Aorta (tissue), 5 donors: Measurements from ENCODE around the gene KRT7. TPM values are rescaled to one million over a fixed set of nuclear protein-coding genes. Genes with fewer than 3 reads are reported as not detected.
A peak's percentile ranks its signal among the peaks of the same experiment; 100 is the strongest.

Source experiments
- ATAC-seq: fragments of 200-7000 bp; cut with Tn5 transposase; one replicate; pipeline ENCODE4 v1.9.1; 2022; ENCODE audit warnings: moderate library complexity; ENCODE audit not compliant: low FRiP score
- DNase-seq, 2 donors: peaks; one replicate each; pipeline ENCODE4 v3.0.0-alpha.2; 2020
- H3K27ac ChIP-seq, 2 donors: one replicate each; pipeline ENCODE4 v1.5.1; 2013; ENCODE audit warnings: low read length in 2 of 2, mild to moderate bottlenecking in 2 of 2, moderate library complexity in 2 of 2, control low read depth in 1 of 2, inconsistent platforms in 1 of 2, low read depth in 1 of 2
- H3K27me3 ChIP-seq, 2 donors: one replicate each; pipeline ENCODE4 v1.6.1; 2013; ENCODE audit warnings: control low read depth in 1 of 2, low read length in 1 of 2, mild to moderate bottlenecking in 1 of 2, moderate library complexity in 1 of 2; ENCODE audit not compliant: insufficient read depth in 2 of 2, control insufficient read depth in 1 of 2
- H3K36me3 ChIP-seq, 2 donors: one replicate each; pipeline ENCODE4 v1.6.1; 2013; ENCODE audit warnings: control low read depth in 1 of 2, low read length in 1 of 2, mild to moderate bottlenecking in 1 of 2; ENCODE audit not compliant: insufficient read depth in 2 of 2, control insufficient read depth in 1 of 2
- H3K4me1 ChIP-seq, 2 donors: one replicate each; pipeline ENCODE4 v1.6.1; 2013; ENCODE audit warnings: low read length in 2 of 2, control low read depth in 1 of 2, mild to moderate bottlenecking in 1 of 2, moderate library complexity in 1 of 2; ENCODE audit not compliant: insufficient read depth in 2 of 2, control insufficient read depth in 1 of 2
- H3K4me3 ChIP-seq, 2 donors: one replicate each; pipeline ENCODE4 v1.5.1; 2013; ENCODE audit warnings: low read length in 2 of 2, control low read depth in 1 of 2, mild to moderate bottlenecking in 1 of 2
- H3K9me3 ChIP-seq: one replicate; pipeline ENCODE4 v1.6.1; 2013; ENCODE audit warnings: mild to moderate bottlenecking, low read length; ENCODE audit not compliant: control insufficient read depth
- WGBS, 2 donors: extraction: QIAGEN DNeasy Blood & Tissue Kit; methylation state at CpG; one replicate each; pipeline ENCODE4 v1.1.7; 2013; 5-methylcytosine and 5-hydroxymethylcytosine counted together
- intact Hi-C, 2 donors: fragments of 100-400 bp; cut with DNase I; formaldehyde crosslinking; loops; one replicate each; pipeline versions ENCODE4 v1.14.2 to v1.15.0; 2022
- polyA plus RNA-seq, 2 donors: library from polyadenylated mRNA; stranded (reverse); fragments of 200-250 nt; gene quantifications; one replicate each; pipeline ENCODE4 v1.2.3, GENCODE V29; 2013
- total RNA-seq, 2 donors: library from RNA; stranded (reverse); fragmentation: NEBNext Ultra II Directional; extraction: Animal tissue kit (Norgen Biotek cat#: 25700); gene quantifications; one replicate each; pipeline ENCODE4 v1.2.1, GENCODE V29; 2021
- donor health status: healthy with polysubstance abuse.
- donor health status: Bipolar disorder and iron deficiency.
- donor health status: DM: no; HTN: no; CAD: no.
- donor health status: DM: no; HTN: no; CAD: no.
- donor health status: DM: yes; HTN: yes; CAD: no.

The KRT7 gene
- total and polyA plus RNA-seq, 4 donors, result 8.7 to 110 (median 50.0) TPM

DNA sequence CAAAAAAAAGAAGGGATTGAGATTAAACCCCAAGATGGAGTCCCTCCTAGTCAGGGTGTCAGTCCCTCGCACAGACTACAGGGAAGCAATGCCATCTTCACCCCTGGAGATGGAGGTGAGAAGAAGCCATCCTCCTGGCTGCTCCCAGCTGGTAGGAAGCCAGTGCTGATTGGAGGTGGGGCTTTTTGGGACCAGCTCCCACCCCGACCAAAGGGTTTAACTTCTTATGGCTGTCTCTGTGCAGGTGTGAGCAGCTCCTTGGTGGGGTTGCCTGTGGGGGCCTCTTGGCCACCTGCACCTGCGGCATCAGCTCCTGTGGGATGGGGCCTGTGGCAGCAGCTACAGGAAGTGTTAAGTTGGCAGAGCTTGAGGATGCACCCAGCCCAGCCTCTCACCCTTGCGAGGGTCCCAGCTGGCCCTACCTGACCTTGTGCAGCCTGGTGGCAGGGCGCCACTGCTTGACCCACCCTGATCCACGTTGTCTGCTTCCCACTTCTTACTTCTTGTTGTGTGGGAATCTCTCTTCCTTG lies 37.6 kb downstream of the KRT7 start:
- intact Hi-C loops, result no loop called here
- H3K27me3 ChIP-seq, result no peaks in the 10 kb centered on the region

DNA sequence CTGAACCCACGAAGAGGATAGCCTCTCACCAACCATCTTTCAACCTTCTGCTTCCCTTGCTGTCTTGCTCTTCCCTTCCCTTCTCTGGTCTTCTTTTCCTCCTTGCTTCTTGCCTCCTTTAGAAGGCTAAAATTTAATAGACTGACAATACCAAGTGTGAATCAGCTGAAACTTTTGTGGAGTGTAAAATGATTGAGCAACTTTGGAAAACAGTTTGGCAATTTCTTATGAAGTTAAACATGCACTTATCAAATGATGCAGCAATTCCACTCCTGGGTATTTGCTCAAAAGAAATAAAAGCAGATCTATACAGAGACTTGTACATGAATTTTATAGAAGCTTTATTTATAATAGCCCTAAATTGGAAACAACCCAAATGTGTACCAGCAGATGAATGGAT lies 38.1 kb downstream of the KRT7 start:
- WGBS, 2 donors, result 89 to 100% methylated on average over 1 of the region's 1 CpG
- H3K27ac ChIP-seq, result no peak overlapping the region
- no peak for DNase-seq

More for the DNA sequence above, 37.6 kb downstream of the KRT7 start:
- Histone ChIP-seq H3K36me3 (no peaks in the 10 kb centered on the region), H3K9me3 (no peaks in the 10 kb centered on the region), H3K4me3 (no peak overlapping the region), H3K27ac (no peak overlapping the region), H3K4me1 (no peaks in the 10 kb centered on the region)
- ATAC-seq, result no peak
- peak in 1 of 2 donors; percentile 46 for DNase-seq
- WGBS, 2 donors, result 84 to 90% methylated on average over 6 of the region's 6 CpGs

DNA sequence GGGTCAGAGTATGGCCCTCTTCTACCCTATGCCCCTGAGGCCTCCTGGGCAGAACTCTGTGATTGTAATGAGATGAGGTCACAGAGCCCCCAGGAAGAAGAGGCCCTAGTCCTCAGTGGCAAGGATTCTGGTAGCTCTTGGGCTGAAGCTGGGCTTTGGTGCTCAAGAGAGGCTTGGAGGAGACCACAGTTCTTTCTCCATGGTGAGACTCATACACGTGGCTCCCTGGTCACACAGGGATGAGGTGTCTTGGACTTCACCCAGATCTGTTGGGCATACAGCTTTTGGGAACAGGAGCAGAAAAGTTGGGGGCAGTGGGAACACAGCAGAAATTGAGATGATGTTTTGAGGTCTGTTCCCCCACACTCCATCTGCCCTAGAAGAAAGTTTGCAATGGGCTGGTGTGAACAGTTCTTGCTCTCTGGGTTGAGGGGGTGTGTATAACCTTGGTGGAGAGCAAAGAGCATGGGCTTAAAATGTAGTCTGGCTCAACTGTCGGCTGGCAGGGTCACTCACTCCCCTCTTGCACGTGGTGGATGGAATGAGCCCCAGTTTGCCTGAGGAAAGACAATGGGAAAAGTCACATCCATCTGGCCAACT lies 41.6 kb downstream of the KRT7 start, which contains the start of gene KRT86:
KRT86 (plus strand) TSS at position 125 of the 600 bp plus-strand sequence. CDS start 27,272 bp downstream, outside the sequence.
- peak in 1 of 2 donors; percentile 24 for DNase-seq
- 74 to 76% methylated on average over 3 of the region's 3 CpGs for WGBS, 2 donors
- Histone ChIP-seq H3K27me3 (no peaks in the 10 kb centered on the region), H3K9me3 (no peaks in the 10 kb centered on the region), H3K4me1 (no peaks in the 10 kb centered on the region), H3K27ac (no peak within 1 kb of the TSS), H3K36me3 (no peaks in the 10 kb centered on the region), H3K4me3 (no peak within 1 kb of the TSS)
- no peak for ATAC-seq
- intact Hi-C loops, result loop anchor here (5.0 kb wide), 2 partner anchors 42 to 47 kb away; partner anchors contain the start of gene KRT7 (in 1 of the 2)

More for the DNA sequence above, 38.1 kb downstream of the KRT7 start:
- no peak for ATAC-seq
- Histone ChIP-seq H3K27me3 (no peaks in the 10 kb centered on the region), H3K4me3 (no peak overlapping the region), H3K36me3 (no peaks in the 10 kb centered on the region), H3K4me1 (no peaks in the 10 kb centered on the region), H3K9me3 (no peaks in the 10 kb centered on the region)
- intact Hi-C loops, result no loop called here

DNA sequence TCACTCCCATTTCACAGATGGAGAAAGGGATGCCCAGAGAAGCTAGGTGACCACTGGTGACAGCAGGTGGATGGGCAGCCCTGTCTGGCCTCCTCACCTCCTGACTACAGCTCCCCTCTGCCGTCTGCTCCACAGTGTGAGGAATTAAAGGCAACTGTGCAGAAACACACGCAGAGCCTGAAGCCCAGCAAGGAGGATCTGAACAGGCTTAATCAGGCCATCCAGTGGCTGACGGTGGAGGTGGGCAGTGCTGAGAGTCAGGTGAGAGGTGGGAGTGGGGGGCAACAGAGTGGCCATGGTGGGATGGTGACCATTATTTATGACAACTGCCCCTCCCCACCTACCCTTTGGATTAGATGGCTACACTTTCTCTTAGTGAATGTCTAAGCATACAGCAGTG lies 42.6 kb downstream of the KRT7 start:
- no peaks in the 10 kb centered on the region for H3K27me3 ChIP-seq
- no peak for ATAC-seq
- peaks cover 0 to 5% of the 10 kb centered on the region in 2 donors for H3K4me1 ChIP-seq
- H3K9me3 ChIP-seq, result no peaks in the 10 kb centered on the region
- WGBS, 2 donors, result 96 to 98% methylated on average over 3 of the region's 3 CpGs
- no peak overlapping the region for H3K27ac ChIP-seq
- no peaks in the 10 kb centered on the region for H3K36me3 ChIP-seq
- intact Hi-C loops, result loop anchor here (5.0 kb wide), 2 partner anchors 43 to 48 kb away; partner anchors contain the start of gene KRT7 (in 1 of the 2)
- DNase-seq, result peak in 1 of 2 donors; percentile 44
- H3K4me3 ChIP-seq, result no peak overlapping the region

- DNase-seq, result no peak
- no peak for ATAC-seq
- H3K27me3 ChIP-seq, result no peaks in the 10 kb centered on the region
- 90 to 93% methylated on average over 9 of the region's 9 CpGs for WGBS, 2 donors
- peaks cover 5% of the 10 kb centered on the region in 2 donors for H3K4me1 ChIP-seq
- H3K27ac ChIP-seq, result no peak overlapping the region
- H3K36me3 ChIP-seq, result no peaks in the 10 kb centered on the region
- H3K9me3 ChIP-seq, result no peaks in the 10 kb centered on the region
- intact Hi-C loops, result loop anchor here (5.0 kb wide), 2 partner anchors 45 to 50 kb away; partner anchors contain the start of gene KRT7 (in 1 of the 2)
- no peak overlapping the region for H3K4me3 ChIP-seq
Measured at GRCh38 chr12:52277486-52278245, 44.6 kb downstream of the KRT7 start.

GRCh38 chr12:52278575-52279421 lies 45.8 kb downstream of the KRT7 start:
- DNase-seq, result peak; percentile 84 to 95

GRCh38 chr12:52279422-52280318 lies 46.6 kb downstream of the KRT7 start:
- no peak for DNase-seq
- H3K27ac ChIP-seq, result peak overlapping the region in 1 of 2 donors; percentile 93
- ATAC-seq, result no peak
- 91 to 95% methylated on average over 14 of the region's 14 CpGs for WGBS, 2 donors
- no peak overlapping the region for H3K4me3 ChIP-seq
- intact Hi-C loops, result loop anchor here (2.0 to 5.0 kb wide), 4 partner anchors 35 to 52 kb away; partner anchors contain the start of genes KRT7 (in 1 of the 2) and KRT83 (in 1 of the 2)
- H3K9me3 ChIP-seq, result no peaks in the 10 kb centered on the region
- H3K36me3 ChIP-seq, result no peaks in the 10 kb centered on the region
- no peaks in the 10 kb centered on the region for H3K27me3 ChIP-seq
- peaks cover 5% of the 10 kb centered on the region in 2 donors for H3K4me1 ChIP-seq

More at GRCh38 chr12:52278575-52279421, 45.8 kb downstream of the KRT7 start:
- no peak overlapping the region for H3K4me3 ChIP-seq
- peak overlapping the region in 1 of 2 donors; percentile 93 for H3K27ac ChIP-seq
- H3K36me3 ChIP-seq, result no peaks in the 10 kb centered on the region
- peak; percentile 92 for ATAC-seq
- H3K9me3 ChIP-seq, result no peaks in the 10 kb centered on the region
- no peaks in the 10 kb centered on the region for H3K27me3 ChIP-seq
- 20 to 22% methylated on average over 29 to 32 of the region's 32 CpGs for WGBS, 2 donors
- H3K4me1 ChIP-seq, result peaks cover 5% of the 10 kb centered on the region in 2 donors
- intact Hi-C loops, result loop anchor here (5.0 kb wide), 2 partner anchors 46 to 51 kb away; partner anchors contain the start of gene KRT7 (in 1 of the 2)
